UCSD-AML1 (cell line): Measurements from ENCODE around the gene PCDHA6.
"Not testable (repeated sequence)": the region's sequence is repeated elsewhere in the genome, so short reads cannot be mapped to it uniquely, and the experiment has no call there.

ENCODE experiments used
- DNase-seq: peaks from one replicate; lab custom pipeline; 2025; ENCODE audit not compliant: unreplicated experiment; lab: John Stamatoyannopoulos, UW

Gene PCDHA6

GRCh38 chr5:140857177-140857986 is 29.6 kb downstream of the PCDHA6 start:
- no peak for DNase-seq

- no peak for DNase-seq
Observed at GRCh38 chr5:140857987-140858240, 30.2 kb downstream of the PCDHA6 start.

- no peak for DNase-seq
Observed at GRCh38 chr5:140862441-140863295, 34.9 kb downstream of the PCDHA6 start.

- no peak for DNase-seq
Observed at GRCh38 chr5:140868721-140869554, 41.2 kb downstream of the PCDHA6 start, which contains the start of gene PCDHA11. PCDHA11 (plus strand) TSS chr5:140868957; CDS start chr5:140869104, 147 bp downstream.

- no peak for DNase-seq
Observed at GRCh38 chr5:140869555-140869886, 41.8 kb downstream of the PCDHA6 start.

GRCh38 chr5:140870221-140871201 is 42.8 kb downstream of the PCDHA6 start:
- no peak for DNase-seq

- DNase-seq: no peak
Observed at GRCh38 chr5:140875085-140876065, 47.6 kb downstream of the PCDHA6 start, which contains the start of gene PCDHA12. PCDHA12 (plus strand) TSS chr5:140875308; CDS start chr5:140875473, 165 bp downstream.

- not testable (repeated sequence) for DNase-seq
Observed at GRCh38 chr5:140876541-140877261, 48.9 kb downstream of the PCDHA6 start.

- no peak for DNase-seq
Observed at GRCh38 chr5:140877262-140877581, 49.5 kb downstream of the PCDHA6 start.
